Measurements from ENCODE around the gene RGS19. TPM values are rescaled to one million over a fixed set of nuclear protein-coding genes. Genes with fewer than 3 reads are reported as not detected.
A peak's percentile ranks its signal among the peaks of the same experiment; 100 is the strongest.

The RGS19 gene
- total and polyA plus RNA-seq, 7 donors, result 2.0 to 5.7 (median 3.5) TPM

DNA sequence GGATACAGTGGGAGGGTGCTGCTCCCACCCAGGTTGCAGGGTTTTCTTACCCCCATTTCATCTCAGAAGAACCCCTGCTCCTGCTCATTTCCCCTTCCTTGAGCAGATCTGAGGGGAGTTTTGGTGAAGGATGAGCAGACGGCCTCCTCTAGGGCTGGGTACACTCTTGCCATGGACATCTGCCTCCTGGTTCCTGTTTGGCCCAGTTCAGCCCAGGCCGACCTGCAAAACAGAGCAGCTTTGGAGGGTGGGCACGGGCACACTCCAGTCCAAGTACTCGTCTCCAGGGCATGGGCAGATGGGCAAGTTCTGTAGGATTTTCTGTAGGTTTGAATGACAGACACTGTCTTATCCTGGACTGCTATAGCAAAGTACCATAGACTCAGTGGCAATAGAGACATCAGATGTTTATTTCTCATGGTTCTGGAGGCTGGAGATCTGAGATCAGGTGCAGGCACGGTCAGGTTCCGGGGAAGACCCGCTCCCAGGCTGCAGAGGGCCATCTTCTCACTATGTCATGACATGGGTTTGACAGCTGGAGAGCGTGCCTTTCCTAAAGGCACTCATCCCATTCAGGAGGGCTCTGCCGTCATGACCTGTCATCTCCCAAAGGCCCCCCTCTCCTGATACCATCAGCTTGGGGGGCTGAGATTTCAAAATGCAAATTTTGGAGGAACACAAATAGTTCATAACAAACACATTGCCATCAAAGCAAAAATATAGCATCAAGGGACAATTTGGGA, 21.8 kb upstream of the RGS19 start:
- no peaks in the 10 kb centered on the region for H3K36me3 ChIP-seq (ENCODE audit: insufficient read depth in 1 of 2, low read depth in 1 of 2)
- peaks cover 0 to 60% (median 18%) of the 10 kb centered on the region in 3 donors for H3K27me3 ChIP-seq (ENCODE audit: insufficient read depth in 3 of 3, low read length in 2 of 3)

DNA sequence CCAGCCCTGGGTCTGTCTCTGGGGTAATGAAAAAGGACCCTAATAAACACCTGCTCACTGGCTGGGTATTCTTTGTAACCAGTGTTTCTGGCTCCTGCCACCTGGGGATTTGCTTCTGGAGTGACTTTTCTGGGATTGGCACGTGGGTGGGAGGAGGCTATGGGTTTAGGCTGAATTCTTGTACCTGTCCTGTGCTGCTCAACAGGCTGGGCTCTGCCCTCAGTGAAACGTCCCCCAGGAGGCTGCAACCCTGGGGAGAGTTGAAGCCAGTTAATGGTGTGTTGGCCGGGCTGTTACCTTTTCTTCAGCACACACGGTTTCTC, 21.2 kb upstream of the RGS19 start:
- Histone ChIP-seq H3K27me3 (ENCODE audit: insufficient read depth in 3 of 3, low read length in 2 of 3) (peaks cover 0 to 61% (median 18%) of the 10 kb centered on the region in 3 donors), H3K9me3 (no peaks in the 10 kb centered on the region), H3K27ac (no peak overlapping the region), H3K4me1 (peaks cover 4% of the 10 kb centered on the region), H3K4me3 (no peak overlapping the region), H3K36me3 (ENCODE audit: insufficient read depth in 1 of 2, low read depth in 1 of 2) (no peaks in the 10 kb centered on the region)
- peak in 1 of 2 donors; percentile 16 for DNase-seq
- WGBS, 3 donors, result 67 to 79% (median 75%) methylated on average over 4 of the region's 4 CpGs
- no peak for ATAC-seq
- intact Hi-C loops (cut with DNase I), result no loop called here
- TF ChIP-seq CTCF (IDR thresholded peaks at IDR 0.05), result no peak

More for the DNA sequence above, 21.8 kb upstream of the RGS19 start:
- intact Hi-C loops (cut with DNase I), result no loop called here
- ATAC-seq (no peak), DNase-seq (no peak)
- Histone ChIP-seq H3K27ac (no peak overlapping the region), H3K9me3 (no peaks in the 10 kb centered on the region), H3K4me1 (peaks cover 4% of the 10 kb centered on the region), H3K4me3 (no peak overlapping the region)
- WGBS, 3 donors, result 87 to 91% (median 89%) methylated on average over 9 of the region's 9 CpGs
- TF ChIP-seq CTCF (IDR thresholded peaks at IDR 0.05), result no peak

- no peak for TF ChIP-seq CTCF (IDR thresholded peaks at IDR 0.05)
- H3K9me3 ChIP-seq, result no peaks in the 10 kb centered on the region
- H3K27me3 ChIP-seq (ENCODE audit: insufficient read depth in 3 of 3, low read length in 2 of 3), result peaks cover 0 to 61% (median 18%) of the 10 kb centered on the region in 3 donors
- peak in 1 of 2 donors; percentile 23 for DNase-seq
- 63 to 82% (median 70%) methylated on average over 14 of the region's 14 CpGs for WGBS, 3 donors
- H3K4me3 ChIP-seq, result no peak overlapping the region
- intact Hi-C loops (cut with DNase I), result no loop called here
- H3K4me1 ChIP-seq, result peaks cover 4% of the 10 kb centered on the region
- no peak for ATAC-seq
- H3K27ac ChIP-seq, result no peak overlapping the region
- no peaks in the 10 kb centered on the region for H3K36me3 ChIP-seq (ENCODE audit: insufficient read depth in 1 of 2, low read depth in 1 of 2)
Observed at GRCh38 chr20:64099880-64100565, 20.7 kb upstream of the RGS19 start.

DNA sequence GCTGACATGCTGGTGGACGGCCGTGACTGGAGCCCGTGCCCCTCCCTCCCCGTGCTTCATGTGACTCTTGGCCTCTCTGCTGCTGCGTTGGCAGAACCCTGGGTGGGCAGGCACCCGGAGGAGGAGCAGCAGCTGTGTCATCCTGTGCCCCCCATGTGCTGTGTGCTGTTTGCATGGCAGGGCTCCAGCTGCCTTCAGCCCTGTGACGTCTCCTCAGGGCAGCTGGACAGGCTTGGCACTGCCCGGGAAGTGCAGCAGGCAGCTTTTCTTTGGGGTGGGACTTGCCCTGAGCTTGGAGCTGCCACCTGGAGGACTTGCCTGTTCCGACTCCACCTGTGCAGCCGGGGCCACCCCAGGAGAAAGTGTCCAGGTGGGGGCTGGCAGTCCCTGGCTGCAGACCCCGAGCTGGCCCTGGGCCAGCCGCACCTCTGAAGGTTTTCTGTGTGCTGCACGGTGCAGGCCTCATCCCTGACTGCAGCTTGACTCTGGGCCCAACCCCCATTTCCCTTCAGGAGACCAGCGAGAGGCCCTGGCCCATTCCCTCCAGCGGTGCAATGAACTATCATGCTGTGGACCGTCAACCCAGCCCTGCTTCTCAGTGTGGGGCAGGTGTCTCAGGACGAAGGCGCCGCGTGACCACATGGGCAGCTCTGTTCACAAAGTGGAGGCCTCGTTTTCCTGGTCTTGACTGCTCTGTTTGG, 19.9 kb upstream of the RGS19 start:
- 45 to 50% (median 50%) methylated on average over 19 to 21 of the region's 21 CpGs for WGBS, 3 donors
- peaks cover 0 to 60% (median 15%) of the 10 kb centered on the region in 3 donors for H3K27me3 ChIP-seq (ENCODE audit: insufficient read depth in 3 of 3, low read length in 2 of 3)
- ATAC-seq, result no peak
- no peaks in the 10 kb centered on the region for H3K9me3 ChIP-seq
- no peak overlapping the region for H3K4me3 ChIP-seq
- H3K27ac ChIP-seq, result no peak overlapping the region
- peak in 1 of 2 donors; percentile 10 for DNase-seq
- no peak for TF ChIP-seq CTCF (IDR thresholded peaks at IDR 0.05)
- H3K36me3 ChIP-seq (ENCODE audit: insufficient read depth in 1 of 2, low read depth in 1 of 2), result no peaks in the 10 kb centered on the region
- intact Hi-C loops (cut with DNase I), result no loop called here
- peaks cover 4% of the 10 kb centered on the region for H3K4me1 ChIP-seq
